Fibroblast of mammary gland (primary cell): Measurements from ENCODE around the gene MNS1.

Experiments used
- DNase-seq: peaks from one replicate; pipeline ENCODE4 v3.0.0-alpha.2; 2010; ENCODE audit warnings: low read depth
- H3K4me3 ChIP-seq: 2 replicates; pipeline ENCODE4 v1.5.1; 2011; ENCODE audit warnings: low read depth, mild to moderate bottlenecking, low read length, moderate library complexity; ENCODE audit not compliant: control insufficient read depth
- CTCF ChIP-seq: conservative IDR thresholded peaks from 2 replicates; pipeline ENCODE4 v1.5.1; 2011; ENCODE audit warnings: low read depth, low read length, inconsistent platforms; ENCODE audit not compliant: control insufficient read depth, insufficient read depth

The MNS1 gene

DNA sequence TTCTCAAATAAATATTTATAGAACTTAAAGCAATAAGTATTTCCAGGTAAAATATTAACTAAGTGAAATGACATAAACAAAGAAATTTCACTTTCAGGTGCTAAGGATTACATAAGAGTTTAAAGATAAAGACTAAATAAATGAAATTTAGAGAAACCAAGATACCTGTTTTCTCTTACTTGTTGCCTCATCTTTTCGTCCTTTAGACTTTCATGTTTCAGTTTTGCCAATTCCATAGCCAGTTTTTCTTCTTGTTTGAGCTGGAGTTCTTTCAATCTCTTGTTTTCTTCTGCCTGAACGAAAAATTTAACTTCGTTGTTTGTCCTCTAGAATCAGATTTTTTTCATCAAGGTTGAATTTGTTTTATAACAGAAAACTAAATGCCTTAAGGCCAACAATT is 8.7 kb downstream of the MNS1 start:
- DNase-seq = no peak
- no peak overlapping the region for H3K4me3 ChIP-seq
- no peak for TF ChIP-seq CTCF

GRCh38 chr15:56454836-56455235 is 10.1 kb downstream of the MNS1 start:
- TF ChIP-seq CTCF = no peak
- DNase-seq = no peak

DNA sequence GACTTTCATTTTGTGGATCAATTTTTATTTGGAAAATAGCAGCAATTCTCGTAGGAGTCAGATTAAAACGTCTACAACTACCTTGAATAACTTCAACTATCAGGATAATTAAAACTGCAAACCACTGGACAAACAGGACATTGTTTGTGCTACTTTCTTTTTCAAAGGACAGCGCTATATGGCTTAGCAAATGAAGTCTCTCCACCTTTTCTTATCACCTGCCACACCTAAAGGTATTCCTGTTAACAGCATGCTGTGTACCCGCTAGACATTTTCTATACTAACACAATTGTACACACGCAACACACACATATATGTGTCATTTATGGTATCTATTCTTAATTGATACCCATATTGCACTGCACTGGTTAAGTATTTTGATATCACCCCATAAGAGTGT is 19.2 kb downstream of the MNS1 start:
- no peak for DNase-seq
- H3K4me3 ChIP-seq = no peak overlapping the region
- no peak for TF ChIP-seq CTCF

More at GRCh38 chr15:56454836-56455235, 10.1 kb downstream of the MNS1 start:
- no peak overlapping the region for H3K4me3 ChIP-seq

DNA sequence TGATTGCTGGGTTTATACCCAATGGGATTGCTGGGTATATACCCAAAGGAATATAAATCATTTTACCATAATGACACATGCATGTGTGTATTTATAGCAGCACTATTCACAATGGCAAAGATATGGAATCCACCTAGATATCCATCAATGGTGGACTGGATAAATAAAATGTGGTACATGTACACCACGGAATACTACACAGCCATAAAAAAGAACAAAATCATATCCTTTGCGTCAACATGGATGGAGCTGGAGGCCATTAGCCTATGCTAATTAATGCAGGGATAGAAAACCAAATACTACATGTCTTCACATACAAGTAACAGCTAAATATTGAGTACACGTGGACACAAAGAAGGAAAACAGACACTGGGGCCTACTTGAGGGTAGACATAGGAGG is 22.6 kb downstream of the MNS1 start:
- TF ChIP-seq CTCF = no peak
- DNase-seq = no peak
- no peak overlapping the region for H3K4me3 ChIP-seq

DNA sequence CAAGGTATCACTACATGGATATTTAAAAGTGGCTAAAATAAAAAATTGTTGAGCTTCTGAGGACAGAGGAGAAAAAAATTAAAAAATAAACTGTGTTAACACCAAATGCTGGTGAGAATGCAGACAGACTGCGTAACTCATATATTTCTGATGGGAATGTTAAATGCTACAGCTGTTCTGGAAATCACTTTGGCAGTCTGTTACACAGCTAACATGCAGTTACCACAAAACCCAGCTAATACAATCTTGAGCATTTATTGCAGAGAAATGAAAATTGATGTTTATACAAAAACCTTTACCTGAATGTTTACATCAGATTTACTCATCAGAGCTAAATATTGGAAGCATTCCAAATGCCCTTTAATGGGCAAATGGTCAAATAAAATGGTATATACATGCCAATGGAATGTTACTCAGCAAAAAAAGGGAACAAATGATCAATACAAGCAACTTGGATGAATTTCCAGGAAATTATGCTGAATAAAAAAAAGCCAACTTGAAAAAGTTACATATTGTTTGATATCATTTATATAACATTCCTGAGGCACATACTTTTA is 24.6 kb downstream of the MNS1 start:
- no peak for DNase-seq
- no peak for TF ChIP-seq CTCF
- no peak overlapping the region for H3K4me3 ChIP-seq

GRCh38 chr15:56432304-56432703 is 32.6 kb downstream of the MNS1 start:
- no peak for TF ChIP-seq CTCF
- DNase-seq = no peak

GRCh38 chr15:56428821-56429458 is 36.0 kb downstream of the MNS1 start:
- TF ChIP-seq CTCF = peak; percentile 58
- H3K4me3 ChIP-seq = no peak overlapping the region
- peak; percentile 51 for DNase-seq

More at GRCh38 chr15:56432304-56432703, 32.6 kb downstream of the MNS1 start:
- H3K4me3 ChIP-seq = no peak overlapping the region
